Uterus (tissue), 4 donors: ENCODE measurements around the gene ETS1. TPM values are rescaled to one million over a fixed set of nuclear protein-coding genes. Genes with fewer than 3 reads are reported as not detected.
A peak's percentile ranks its signal among the peaks of the same experiment; 100 is the strongest.

Source experiments
- DNase-seq, 2 donors: peaks; one replicate each; pipeline ENCODE4 v3.0.0-alpha.2; 2019 to 2020
- H3K27ac ChIP-seq, 2 donors: fragments of 200-600 bp; sonication (generic); 1 replicate in 1 of 2; 2 replicates in 1 of 2; pipeline ENCODE4 v1.5.1; 2016 to 2018
- H3K27me3 ChIP-seq, 2 donors: fragments of 200-600 bp; sonication (generic); one replicate each; pipeline ENCODE4 v1.5.1; 2018 to 2019; ENCODE audit warnings: control low read depth in 1 of 2
- H3K36me3 ChIP-seq, 2 donors: fragments of 200-600 bp; sonication (generic); one replicate each; pipeline ENCODE4 v1.5.1; 2019; ENCODE audit warnings: control low read depth in 1 of 2
- H3K4me1 ChIP-seq, 2 donors: fragments of 200-600 bp; sonication (generic); one replicate each; pipeline ENCODE4 v1.5.1; 2018 to 2019; ENCODE audit warnings: control low read depth in 1 of 2
- H3K4me3 ChIP-seq, 2 donors: fragments of 200-600 bp; sonication (generic); 1 replicate in 1 of 2; 2 replicates in 1 of 2; pipeline ENCODE4 v1.5.1; 2018 to 2019; ENCODE audit warnings: mild to moderate bottlenecking in 1 of 2
- H3K9me3 ChIP-seq, 2 donors: fragments of 200-600 bp; sonication (generic); one replicate each; pipeline ENCODE4 v1.5.1; 2019; ENCODE audit warnings: control low read depth in 1 of 2
- POLR2A ChIP-seq, 2 donors: fragments of 450-650 bp; IDR thresholded peaks; one replicate each; pipeline ENCODE4 v1.6.1; 2016; ENCODE audit warnings: antibody characterized with exemption in 2 of 2, mild to moderate bottlenecking in 1 of 2, moderate library complexity in 1 of 2
- intact Hi-C: fragments of 100-400 bp; cut with DNase I; formaldehyde crosslinking; loops from one replicate; pipeline ENCODE4 v1.15.1; 2023; ENCODE audit warnings: low total_unique reads
- total RNA-seq, 4 donors: library from RNA; depleted of rRNA in 3 of 4; stranded (reverse); fragments of >200 nt in 3 of 4; gene quantifications; one replicate each; pipeline versions ENCODE4 v1.1.0 to v1.2.4, GENCODE V29; 2014 to 2023
- TF ChIP-seq, protein P1 (sequence below), 4 experiments: fragments of 200-600 bp in 2 of 4; fragments of 450-650 bp in 2 of 4; sonication (generic) in 2 of 4; IDR thresholded peaks; one replicate each; pipeline ENCODE4 v1.5.1; 2016 to 2019; ENCODE audit warnings: antibody characterized with exemption in 4 of 4, mild to moderate bottlenecking in 2 of 4, moderate library complexity in 1 of 4
- donor health status: DM: yes; HTN: yes; CAD: no.

The ETS1 gene
- total RNA-seq, 4 donors from 2014 or later: 24.1 to 80.9 (median 58.3) TPM

DNA sequence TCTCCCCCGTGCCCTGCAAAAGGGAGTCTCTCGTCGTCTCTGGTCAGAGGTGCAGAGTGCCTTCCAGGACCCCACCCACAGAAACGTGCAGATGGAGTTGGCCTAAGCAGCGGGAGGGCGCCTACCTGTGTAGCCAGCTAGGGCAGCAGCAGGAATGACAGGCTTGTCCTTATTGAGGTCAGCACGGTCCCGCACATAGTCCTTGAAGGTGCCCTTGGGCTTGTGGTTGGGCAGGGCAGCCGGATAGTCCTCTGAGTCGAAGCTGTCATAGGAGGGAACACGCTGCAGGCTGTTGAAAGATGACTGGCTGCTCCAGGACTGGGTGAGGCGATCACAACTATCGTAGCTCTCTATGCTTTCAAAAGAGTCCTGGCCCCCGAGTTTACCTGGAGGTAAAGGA is 107.3 kb downstream of the ETS1 start:
- DNase-seq: no peak
- peaks cover 0 to 10% of the 10 kb centered on the region in 2 donors for H3K4me1 ChIP-seq
- intact Hi-C loops: no loop called here
- no peak overlapping the region for H3K4me3 ChIP-seq
- H3K36me3 ChIP-seq: no peaks in the 10 kb centered on the region
- H3K27ac ChIP-seq: peak overlapping the region; percentile 65 to 75
- H3K9me3 ChIP-seq: no peaks in the 10 kb centered on the region
- H3K27me3 ChIP-seq: no peaks in the 10 kb centered on the region
- no peak for TF ChIP-seq POLR2A (IDR thresholded peaks at IDR 0.05)
- TF ChIP-seq, protein P1, sequence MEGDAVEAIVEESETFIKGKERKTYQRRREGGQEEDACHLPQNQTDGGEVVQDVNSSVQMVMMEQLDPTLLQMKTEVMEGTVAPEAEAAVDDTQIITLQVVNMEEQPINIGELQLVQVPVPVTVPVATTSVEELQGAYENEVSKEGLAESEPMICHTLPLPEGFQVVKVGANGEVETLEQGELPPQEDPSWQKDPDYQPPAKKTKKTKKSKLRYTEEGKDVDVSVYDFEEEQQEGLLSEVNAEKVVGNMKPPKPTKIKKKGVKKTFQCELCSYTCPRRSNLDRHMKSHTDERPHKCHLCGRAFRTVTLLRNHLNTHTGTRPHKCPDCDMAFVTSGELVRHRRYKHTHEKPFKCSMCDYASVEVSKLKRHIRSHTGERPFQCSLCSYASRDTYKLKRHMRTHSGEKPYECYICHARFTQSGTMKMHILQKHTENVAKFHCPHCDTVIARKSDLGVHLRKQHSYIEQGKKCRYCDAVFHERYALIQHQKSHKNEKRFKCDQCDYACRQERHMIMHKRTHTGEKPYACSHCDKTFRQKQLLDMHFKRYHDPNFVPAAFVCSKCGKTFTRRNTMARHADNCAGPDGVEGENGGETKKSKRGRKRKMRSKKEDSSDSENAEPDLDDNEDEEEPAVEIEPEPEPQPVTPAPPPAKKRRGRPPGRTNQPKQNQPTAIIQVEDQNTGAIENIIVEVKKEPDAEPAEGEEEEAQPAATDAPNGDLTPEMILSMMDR (IDR thresholded peaks at IDR 0.05): no peak

DNA sequence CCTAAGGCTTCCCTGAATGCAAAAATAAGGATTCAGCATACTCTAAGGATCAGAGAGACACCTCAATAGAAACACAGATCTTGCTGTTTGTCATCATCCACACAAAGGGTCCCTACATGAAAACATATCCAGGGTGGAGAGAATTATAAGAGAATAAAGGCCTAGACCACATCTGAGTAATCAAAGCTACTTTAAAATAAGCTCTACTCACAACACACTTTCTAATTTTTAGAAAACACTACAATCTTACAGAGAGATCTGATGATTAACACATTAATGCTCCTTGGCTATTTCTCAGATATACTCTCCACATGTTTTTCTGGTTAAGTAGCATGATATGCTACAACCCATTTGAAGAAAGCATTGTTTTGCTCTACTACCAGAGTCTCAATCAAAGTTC is 108.2 kb downstream of the ETS1 start:
- Histone ChIP-seq H3K36me3 (no peaks in the 10 kb centered on the region), H3K4me3 (no peak overlapping the region), H3K4me1 (peaks cover 0 to 10% of the 10 kb centered on the region in 2 donors), H3K27me3 (no peaks in the 10 kb centered on the region), H3K27ac (peak overlapping the region; percentile 65 to 75), H3K9me3 (no peaks in the 10 kb centered on the region)
- intact Hi-C loops: no loop called here
- TF ChIP-seq POLR2A (IDR thresholded peaks at IDR 0.05): no peak
- TF ChIP-seq, protein P1 (IDR thresholded peaks at IDR 0.05): no peak
- DNase-seq: no peak

DNA sequence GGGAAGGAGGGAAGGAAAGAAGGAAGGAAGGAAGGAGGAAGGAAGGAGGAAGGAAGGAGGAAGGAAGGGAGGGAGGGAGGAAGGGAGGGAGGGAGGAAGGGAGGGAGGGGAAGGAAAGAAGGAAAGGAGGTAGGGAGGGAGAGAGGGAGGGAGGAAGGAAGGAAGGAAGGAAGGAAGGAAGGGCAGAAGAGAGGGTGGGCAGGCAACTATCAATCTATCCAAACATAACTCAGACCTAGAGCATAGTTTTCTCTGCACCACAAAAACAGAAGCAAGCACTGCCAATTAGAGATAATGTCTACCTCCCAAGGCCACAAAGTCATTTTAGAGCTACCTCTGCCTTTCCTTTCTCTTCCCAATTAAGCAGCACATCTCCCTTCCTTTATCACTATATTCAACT is 109.1 kb downstream of the ETS1 start:
- no peak for TF ChIP-seq POLR2A (IDR thresholded peaks at IDR 0.05)
- TF ChIP-seq, protein P1 (IDR thresholded peaks at IDR 0.05): no peak
- Histone ChIP-seq H3K27ac (peak overlapping the region; percentile 65 to 75), H3K4me3 (no peak overlapping the region), H3K9me3 (no peaks in the 10 kb centered on the region), H3K36me3 (no peaks in the 10 kb centered on the region), H3K27me3 (no peaks in the 10 kb centered on the region), H3K4me1 (peaks cover 0 to 10% of the 10 kb centered on the region in 2 donors)
- no peak for DNase-seq
- intact Hi-C loops: no loop called here

DNA sequence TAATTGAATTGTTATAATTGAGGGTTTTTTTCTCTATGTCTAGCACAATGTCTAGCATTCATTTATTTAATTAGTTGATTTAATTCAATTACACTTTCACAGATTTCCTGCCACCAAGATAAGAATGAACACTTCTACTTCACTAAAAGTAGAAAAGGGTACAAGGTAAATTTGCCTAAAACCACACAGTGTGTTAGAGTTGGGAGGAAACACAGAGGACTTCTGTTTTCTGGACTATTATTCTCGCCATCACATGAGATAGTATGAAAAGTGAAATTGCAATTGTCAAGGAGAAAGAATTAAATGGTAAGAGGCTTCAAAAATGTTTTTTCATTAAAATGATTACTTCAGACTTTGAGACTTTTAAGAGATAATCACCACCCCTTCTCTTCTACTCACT is 109.5 kb downstream of the ETS1 start:
- TF ChIP-seq, protein P1 (IDR thresholded peaks at IDR 0.05): no peak
- no peak for TF ChIP-seq POLR2A (IDR thresholded peaks at IDR 0.05)
- Histone ChIP-seq H3K4me1 (peaks cover 0 to 10% of the 10 kb centered on the region in 2 donors), H3K4me3 (no peak overlapping the region), H3K27ac (peak overlapping the region in 1 of 2 donors; percentile 65), H3K36me3 (no peaks in the 10 kb centered on the region), H3K27me3 (no peaks in the 10 kb centered on the region), H3K9me3 (no peaks in the 10 kb centered on the region)
- intact Hi-C loops: no loop called here
- no peak for DNase-seq

DNA sequence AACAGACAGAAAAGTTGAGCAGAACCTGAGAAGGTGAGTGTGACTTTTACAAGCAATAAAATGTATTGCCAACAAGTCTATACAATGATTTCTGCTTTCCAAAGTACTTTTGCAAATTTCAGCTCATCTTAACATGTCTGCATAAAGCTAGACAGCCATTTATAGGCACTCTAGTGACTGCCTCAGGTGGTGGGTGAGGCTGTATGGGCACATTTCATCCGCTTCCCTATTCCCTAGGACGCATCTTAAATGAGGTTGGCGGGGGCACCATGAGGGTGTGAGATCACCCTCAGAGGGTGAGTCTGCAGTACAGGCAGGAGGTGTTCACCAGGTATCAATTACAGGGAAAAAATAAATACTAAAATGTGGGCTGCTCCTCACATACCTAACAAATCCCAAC is 110.1 kb downstream of the ETS1 start:
- intact Hi-C loops: no loop called here
- Histone ChIP-seq H3K36me3 (no peaks in the 10 kb centered on the region), H3K9me3 (no peaks in the 10 kb centered on the region), H3K4me1 (peaks cover 0 to 10% of the 10 kb centered on the region in 2 donors), H3K4me3 (no peak overlapping the region), H3K27me3 (no peaks in the 10 kb centered on the region), H3K27ac (peak overlapping the region in 1 of 2 donors; percentile 65)
- TF ChIP-seq, protein P1 (IDR thresholded peaks at IDR 0.05): no peak
- no peak for TF ChIP-seq POLR2A (IDR thresholded peaks at IDR 0.05)
- no peak for DNase-seq
